Fibroblast of the aortic adventitia (primary cell): ENCODE data around the gene HAVCR1. TPM values are rescaled to one million over a fixed set of nuclear protein-coding genes. Genes with fewer than 3 reads are reported as not detected.
"Not testable (repeated sequence)": the region's sequence is repeated elsewhere in the genome, so short reads cannot be mapped to it uniquely, and the experiment has no call there.

Source experiments
- DNase-seq: peaks from one replicate; pipeline ENCODE4 v3.0.0-alpha.2; 2010; ENCODE audit warnings: low read depth
- H3K4me3 ChIP-seq: 2 replicates; pipeline ENCODE4 v1.5.1; 2011; ENCODE audit warnings: low read depth, mild to moderate bottlenecking, control low read depth, low read length, moderate library complexity
- total RNA-seq: library from RNA; depleted of rRNA; stranded (reverse); fragments of >200 nt; gene quantifications from 2 replicates; pipeline ENCODE4 v1.2.3, GENCODE V29; 2012; ENCODE audit warnings: low replicate concordance
- TF ChIP-seq, protein P1 (sequence below): IDR thresholded peaks from 2 replicates; pipeline ENCODE4 v1.5.1; 2011; ENCODE audit warnings: mild to moderate bottlenecking, low read length, control low read depth, inconsistent platforms; ENCODE audit not compliant: insufficient read depth

The HAVCR1 gene
- total RNA-seq, 1 donor: not detected

DNA sequence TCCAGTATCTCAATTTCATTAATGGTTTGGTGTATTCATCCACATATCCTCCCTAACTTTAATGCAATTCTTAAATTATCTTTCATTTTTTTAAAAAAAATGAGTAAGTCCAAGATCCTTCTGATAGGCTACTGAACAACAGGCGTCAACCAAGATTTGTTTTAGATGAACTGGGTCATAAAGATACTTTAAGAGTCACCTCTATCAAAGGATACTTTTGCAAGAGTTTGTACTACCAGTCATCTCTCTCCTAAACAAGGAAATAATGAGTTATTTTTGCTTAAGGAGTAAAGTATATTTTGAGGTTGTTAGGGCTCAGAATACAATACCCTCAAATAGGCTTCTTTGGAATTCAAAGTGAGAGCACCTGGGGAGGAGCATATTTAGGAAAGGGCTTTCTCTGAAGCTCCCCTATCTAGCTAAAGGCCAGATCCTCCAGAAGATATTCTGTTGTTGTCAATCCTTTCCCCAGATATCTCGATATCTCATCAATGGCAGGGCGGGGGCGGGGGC, 25.8 kb downstream of the HAVCR1 start:
- no peak for DNase-seq
- no peak overlapping the region for H3K4me3 ChIP-seq
- TF ChIP-seq, protein P1, sequence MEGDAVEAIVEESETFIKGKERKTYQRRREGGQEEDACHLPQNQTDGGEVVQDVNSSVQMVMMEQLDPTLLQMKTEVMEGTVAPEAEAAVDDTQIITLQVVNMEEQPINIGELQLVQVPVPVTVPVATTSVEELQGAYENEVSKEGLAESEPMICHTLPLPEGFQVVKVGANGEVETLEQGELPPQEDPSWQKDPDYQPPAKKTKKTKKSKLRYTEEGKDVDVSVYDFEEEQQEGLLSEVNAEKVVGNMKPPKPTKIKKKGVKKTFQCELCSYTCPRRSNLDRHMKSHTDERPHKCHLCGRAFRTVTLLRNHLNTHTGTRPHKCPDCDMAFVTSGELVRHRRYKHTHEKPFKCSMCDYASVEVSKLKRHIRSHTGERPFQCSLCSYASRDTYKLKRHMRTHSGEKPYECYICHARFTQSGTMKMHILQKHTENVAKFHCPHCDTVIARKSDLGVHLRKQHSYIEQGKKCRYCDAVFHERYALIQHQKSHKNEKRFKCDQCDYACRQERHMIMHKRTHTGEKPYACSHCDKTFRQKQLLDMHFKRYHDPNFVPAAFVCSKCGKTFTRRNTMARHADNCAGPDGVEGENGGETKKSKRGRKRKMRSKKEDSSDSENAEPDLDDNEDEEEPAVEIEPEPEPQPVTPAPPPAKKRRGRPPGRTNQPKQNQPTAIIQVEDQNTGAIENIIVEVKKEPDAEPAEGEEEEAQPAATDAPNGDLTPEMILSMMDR: no peak

DNA sequence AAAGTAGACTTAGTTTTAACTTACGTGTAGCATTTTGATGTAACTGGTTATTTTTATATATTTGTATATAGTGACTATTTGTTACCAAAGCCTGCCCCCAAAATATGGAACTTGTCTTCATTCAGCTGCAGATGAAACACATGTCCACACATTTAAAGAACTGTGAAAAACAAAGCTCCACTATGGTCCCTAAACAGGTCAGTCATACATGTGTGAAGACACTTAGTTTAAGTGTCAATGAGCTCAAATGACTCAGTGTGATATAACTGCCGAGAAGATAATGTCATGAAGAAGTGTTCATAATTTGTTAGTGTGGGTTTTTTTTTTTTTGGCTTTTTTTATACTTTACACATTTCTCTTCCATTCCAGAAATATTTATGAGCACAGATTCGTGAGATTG, 28.2 kb downstream of the HAVCR1 start:
- TF ChIP-seq, protein P1: no peak
- no peak for DNase-seq
- no peak overlapping the region for H3K4me3 ChIP-seq

- no peak overlapping the region for H3K4me3 ChIP-seq
- TF ChIP-seq, protein P1: no peak
- no peak for DNase-seq
Observed at GRCh38 chr5:157029457-157029856, 29.5 kb downstream of the HAVCR1 start.

GRCh38 chr5:157027663-157028062, 31.3 kb downstream of the HAVCR1 start:
- not testable (repeated sequence) for H3K4me3 ChIP-seq, DNase-seq

GRCh38 chr5:157026789-157027424, 32.0 kb downstream of the HAVCR1 start:
- TF ChIP-seq, protein P1: no peak
- H3K4me3 ChIP-seq: no peak overlapping the region
- no peak for DNase-seq

DNA sequence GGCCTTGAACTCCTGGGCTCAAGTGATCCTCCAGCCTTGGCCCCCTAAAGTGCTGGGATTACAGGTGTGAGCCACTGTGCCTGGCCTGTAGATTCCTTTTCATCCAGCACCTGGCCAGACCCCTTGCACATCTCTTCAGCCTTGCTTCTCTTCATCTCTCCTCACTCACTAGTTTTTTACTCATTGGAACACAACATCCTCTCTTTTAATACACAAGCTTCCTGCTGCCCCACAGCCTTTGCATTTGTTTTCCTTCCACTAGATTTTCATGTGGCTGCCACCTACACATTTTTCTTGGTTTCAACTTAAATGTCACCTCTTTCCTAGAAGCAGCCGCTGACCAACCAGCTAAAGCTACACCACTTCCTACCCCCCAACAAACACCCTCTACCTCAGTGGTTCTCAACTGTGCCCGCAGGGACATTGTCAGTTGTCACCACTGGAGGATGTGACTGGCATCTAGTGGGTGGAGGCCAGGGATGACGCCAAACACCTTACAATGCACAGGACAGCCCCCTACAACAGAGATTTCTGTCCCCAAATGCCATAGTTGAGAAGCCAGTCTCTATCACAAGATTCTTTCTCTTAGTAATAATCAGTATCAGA, 33.7 kb downstream of the HAVCR1 start:
- H3K4me3 ChIP-seq: no peak overlapping the region
- TF ChIP-seq, protein P1: no peak
- DNase-seq: no peak

GRCh38 chr5:157024208-157024959, 34.5 kb downstream of the HAVCR1 start:
- no peak for DNase-seq
- TF ChIP-seq, protein P1: no peak
- H3K4me3 ChIP-seq: no peak overlapping the region
